Measurements from ENCODE around the gene EID3.
A peak's percentile ranks its signal among the peaks of the same experiment; 100 is the strongest.

EID3 gene

GRCh38 chr12:104340177-104340576 lies 36.6 kb downstream of the EID3 start:
- DNase-seq, result no peak

DNA sequence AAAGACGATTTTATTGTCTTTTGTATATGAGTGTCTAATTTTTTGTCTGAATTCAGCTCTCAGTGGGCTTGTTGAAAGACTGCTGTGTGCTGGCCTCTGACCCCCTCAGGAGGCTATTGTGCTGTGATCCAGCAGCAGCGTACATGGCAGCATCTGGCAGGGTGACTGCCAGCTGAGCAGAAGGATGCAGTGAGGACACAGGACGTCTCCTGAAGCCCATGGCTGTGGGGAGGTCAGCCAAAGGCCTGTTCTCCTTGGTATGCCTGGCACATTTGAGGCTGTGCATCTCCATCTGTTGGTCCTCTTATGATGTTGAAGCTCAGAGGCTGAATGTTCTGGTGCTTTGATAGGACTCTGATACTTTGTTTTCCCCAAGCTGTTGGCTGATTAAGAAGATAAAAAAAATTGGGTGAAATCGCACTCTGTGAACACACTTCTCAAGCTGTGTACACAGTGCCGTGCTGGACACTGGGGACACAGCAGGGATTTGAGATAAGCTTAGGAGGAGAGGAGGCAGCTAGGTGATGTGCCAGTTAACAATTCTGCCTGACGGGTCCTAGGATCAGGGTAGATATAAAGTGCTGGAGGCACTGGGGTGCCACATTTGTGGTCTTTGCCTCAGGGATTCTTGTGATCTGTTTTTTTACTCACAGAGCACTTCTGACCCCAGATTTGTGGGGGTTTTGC lies 37.5 kb downstream of the EID3 start:
- DNase-seq, result no peak

DNA sequence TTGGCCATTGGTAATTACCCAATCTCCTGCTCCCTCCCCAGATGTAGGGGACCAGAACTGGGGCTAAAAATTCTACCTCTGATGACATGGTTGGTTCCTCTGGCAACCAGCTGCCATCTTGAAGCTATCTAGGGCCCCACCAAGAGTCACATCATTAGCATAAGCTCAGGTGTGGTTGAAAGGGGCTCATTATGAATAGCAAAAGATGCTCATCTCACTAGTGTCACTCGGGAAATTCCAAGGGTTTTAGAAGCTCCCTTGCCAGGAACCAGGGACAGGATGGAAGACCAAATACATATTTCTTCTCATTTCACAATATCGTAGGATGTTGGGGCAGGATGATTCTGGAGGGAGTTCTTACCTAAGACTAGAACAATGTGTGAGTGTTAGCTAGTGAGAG lies 38.6 kb downstream of the EID3 start:
- no peak for DNase-seq

DNA sequence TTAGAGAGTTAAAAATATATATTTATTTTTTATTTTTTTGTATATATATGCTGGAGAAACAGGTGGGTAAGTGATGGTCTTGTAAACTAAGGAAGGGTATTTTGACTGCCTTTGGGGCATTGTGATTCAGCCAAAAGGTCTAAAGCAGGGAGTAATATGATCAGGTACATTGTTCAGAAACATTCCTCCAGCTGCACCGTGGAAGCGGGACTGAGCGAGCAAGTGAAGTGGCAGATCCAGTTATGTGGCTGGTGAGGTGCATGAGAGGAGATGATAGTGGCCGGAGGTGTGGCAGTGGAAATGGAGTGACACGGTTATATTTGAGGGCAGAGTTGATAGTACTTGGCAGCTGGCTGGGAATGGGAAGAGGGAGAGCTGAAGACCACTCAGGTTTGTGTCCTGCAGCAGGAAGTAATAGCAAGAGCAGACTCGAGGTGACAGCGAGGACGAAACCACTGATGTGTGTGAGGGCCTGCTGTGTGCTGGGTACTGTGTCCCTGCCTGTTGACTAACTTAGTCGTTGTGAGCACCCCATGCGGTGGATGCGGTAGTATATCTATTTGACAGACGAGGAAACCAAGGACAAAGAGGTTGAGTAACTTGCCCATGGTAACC lies 39.2 kb downstream of the EID3 start:
- no peak for DNase-seq

DNA sequence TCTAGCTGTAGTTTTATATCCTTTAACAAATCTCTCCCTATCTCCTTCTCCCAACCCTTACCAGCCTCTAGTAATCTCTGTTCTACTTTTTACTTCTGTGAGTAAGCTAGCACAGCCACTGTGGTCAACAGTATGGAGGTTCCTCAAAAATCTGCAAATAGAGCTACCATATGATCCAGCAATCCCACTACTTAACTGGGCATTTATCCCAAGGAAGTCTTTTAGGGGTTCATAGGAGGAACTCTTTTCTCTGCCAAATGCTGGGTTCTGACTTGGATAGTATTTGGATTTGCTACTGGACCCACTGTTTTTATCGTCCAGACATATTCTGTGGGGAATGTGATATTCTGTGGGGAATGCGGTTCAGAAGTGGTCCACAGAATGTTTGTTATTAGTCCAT lies 41.1 kb downstream of the EID3 start:
- no peak for DNase-seq

GRCh38 chr12:104345234-104346066 lies 41.9 kb downstream of the EID3 start:
- peak; percentile 21 for DNase-seq

DNA sequence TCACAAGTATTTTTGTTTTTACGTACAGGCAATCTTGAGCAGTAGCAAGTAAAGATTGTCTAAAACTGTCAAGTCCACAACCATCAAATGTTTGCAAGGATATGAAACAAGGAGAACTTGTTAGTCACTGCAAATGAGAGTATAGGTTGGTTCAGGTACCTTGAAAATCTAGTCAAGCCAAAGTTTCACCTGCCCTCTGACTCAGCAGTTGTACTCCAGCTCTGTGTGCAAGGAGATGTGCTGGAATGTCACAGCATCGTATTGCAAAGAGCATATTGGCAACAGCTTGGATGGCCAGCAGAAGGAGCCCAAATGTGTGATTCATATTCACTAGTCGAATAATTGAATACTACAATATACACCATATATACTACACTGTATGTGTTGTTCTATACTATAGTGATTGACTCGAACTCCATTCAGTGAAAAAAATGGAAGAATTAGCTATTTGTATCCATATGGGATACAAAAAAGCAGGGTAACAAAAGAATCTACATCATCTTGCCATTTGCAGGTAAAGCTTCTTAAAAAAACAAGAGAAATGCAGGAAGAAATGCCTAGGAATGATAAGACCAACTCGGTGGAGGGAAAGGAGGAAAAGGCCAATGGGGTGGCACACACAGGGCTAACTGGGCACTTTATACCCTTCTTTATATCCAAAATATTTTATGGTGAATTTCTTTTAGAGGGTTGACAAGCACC lies 44.0 kb downstream of the EID3 start:
- no peak for DNase-seq

DNA sequence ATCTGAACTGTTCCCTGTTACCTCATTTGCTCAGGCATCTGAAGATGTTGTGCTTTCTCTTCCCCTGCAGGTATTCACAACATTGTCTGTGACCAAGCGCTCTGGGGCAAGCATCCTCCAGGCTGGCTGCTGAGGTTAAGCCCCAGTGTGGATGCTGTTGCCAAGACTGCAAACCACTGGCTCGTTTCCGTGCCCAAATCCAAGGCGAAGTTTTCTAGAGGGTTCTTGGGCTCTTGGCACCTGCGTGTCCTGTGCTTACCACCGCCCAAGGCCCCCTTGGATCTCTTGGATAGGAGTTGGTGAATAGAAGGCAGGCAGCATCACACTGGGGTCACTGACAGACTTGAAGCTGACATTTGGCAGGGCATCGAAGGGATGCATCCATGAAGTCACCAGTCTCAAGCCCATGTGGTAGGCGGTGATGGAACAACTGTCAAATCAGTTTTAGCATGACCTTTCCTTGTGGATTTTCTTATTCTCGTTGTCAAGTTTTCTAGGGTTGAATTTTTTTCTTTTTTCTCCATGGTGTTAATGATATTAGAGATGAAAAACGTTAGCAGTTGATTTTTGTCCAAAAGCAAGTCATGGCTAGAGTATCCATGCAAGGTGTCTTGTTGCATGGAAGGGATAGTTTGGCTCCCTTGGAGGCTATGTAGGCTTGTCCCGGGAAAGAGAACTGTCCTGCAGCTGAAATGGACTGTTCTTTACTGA lies 44.9 kb downstream of the EID3 start:
- no peak for DNase-seq

DNA sequence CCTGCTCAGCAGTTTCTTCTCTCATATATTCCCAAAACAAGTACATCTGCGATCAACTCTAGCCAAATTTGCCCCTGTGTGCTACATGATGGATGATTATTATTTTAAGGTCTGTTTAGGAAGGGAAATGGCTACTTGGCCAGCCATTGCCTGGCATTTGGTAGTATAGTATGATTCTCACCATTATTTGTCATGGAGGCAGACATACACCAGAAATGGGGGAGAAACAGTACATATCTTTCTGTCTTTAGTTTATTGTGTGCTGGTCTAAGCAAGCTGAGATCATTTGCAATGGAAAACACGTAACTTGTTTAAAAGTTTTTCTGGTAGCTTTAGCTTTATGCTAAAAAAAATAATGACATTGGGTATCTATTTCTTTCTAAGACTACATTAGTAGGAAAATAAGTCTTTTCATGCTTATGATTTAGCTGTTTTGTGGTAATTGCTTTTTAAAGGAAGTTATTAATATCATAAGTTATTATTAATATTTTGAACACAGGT lies 45.5 kb downstream of the EID3 start:
- DNase-seq, result no peak

DNA sequence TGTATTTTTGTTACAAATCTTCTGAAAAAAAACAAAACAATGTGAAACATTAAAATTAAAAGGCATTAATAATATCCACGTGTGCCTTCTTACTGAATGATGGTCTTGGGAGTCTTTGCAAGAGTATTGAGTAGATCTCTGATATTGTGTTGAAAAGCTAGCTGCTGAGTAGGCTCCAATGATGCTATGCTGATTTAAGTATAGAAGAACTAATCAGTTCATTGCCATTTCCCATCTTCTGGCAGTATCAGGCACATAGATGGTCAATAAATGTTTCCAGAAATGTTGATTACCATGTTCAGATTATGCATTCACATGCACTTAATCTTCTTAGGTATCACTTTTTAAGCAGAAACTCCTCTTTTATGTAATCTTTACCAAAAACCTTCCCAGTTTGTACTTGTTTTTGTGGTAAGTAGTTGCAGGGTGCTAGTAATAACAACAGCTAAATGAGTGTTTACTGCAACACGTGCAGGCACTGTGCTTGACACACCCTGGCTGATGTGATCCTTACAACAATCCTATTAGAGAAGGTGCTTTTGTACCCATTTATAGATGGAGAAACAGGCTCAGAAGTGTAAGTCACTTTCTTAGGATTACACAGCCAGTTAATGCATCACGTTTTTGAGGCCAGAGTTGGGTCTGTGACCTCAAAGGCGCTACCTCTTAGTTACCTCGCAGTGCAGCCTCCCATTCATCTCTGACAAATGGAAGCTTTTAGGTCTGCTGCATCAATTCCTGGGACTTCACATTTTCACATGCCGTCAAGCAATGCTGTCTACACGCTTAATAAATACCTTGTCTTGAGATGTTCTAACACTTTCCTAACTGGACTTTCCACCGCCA lies 46.9 kb downstream of the EID3 start:
- no peak for DNase-seq

DNA sequence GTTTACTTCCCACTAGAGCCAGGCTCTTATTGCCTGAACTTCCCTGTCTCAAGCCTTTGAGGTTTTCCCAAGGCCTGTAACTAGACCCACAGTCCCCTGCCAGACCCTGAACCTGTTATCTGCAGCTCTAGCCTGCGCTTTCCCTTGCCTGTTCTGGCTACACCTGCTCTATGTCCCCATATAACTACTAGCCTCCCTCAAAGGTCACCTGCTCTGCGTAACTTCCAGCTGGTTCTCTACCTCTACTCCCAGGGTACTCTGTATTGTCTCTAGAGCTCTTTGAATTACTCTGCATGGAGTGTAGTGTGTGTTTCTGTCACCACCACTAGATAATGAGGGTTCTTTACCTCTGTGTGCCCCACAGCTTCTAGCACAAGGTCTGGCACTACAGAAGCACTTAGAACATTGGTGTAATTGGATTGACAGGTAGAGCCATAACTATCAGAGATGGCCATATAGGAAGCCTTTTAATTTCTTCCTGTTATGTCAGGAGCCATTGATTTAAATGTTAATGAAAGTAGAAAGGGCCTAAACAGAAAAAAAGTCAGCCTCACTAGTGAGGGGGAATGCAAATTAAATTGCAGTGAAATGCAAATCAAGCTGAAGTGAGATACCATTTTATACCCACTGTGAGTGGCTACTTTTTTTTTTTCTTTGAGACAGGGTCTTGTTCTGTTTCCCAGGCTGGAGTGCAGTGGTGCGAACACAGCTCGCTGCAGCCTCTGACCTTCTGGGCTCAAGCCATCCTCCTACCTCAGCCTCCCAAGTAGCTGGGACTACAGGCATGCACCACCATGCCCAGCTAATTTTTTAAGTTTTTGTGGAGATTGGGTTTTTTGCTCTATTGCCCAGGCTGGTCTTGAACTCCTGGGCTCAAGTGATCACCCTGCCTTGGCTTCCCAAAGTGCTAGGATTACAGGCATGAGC lies 47.8 kb downstream of the EID3 start:
- no peak for DNase-seq

- no peak for DNase-seq
Observed at GRCh38 chr12:104352106-104352713, 48.7 kb downstream of the EID3 start.

DNA sequence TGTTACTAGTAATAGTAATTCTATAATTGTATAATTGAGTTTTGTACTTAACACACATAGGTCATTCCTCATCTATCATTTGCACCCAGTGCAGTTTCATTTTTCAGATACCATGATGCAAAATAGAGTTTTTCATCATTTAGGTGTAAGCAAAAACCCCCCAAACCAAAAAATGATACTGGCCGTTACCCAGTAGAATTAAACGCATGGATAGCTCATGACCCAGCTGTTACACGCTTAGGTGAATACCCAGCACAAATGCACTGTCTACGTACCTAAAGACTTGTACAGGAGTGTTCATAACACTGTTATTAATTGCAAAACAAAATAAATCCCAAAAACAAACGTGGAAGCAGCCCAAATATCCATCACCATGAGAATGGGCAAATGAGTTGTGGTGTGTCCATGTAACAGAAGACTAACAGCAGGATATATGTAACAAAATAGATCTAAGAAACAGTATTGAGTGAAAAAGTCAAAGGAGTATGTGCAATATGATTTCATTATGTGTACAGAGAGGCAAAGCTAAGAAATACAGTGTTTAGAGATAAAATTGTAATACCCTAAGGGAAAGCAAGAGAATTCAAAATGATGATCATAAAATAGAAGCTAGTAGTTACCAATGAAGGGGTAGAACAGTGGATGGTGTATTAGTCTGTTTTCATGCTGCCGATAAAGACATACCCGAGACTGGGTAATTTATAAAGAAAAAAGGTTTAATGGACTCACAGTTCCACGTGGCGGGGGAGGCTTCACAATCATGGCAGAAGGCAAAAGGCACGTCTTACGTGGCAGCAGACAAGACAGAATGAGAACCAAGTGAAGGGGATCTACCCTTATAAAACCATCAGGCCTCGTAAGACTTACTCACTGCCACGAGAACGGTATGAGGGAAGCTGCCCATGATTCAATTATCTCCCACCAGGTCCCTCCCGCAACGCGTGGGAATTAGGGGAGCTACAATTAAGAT lies 49.8 kb downstream of the EID3 start:
- no peak for DNase-seq

- DNase-seq, result no peak
Observed at GRCh38 chr12:104354167-104354867, 50.8 kb downstream of the EID3 start.

Data from fibroblast of skin of scalp (primary cell).